Skeletal muscle cell (primary cell): ENCODE results near the gene CEP19.

Experiments used
- DNase-seq: peaks from one replicate; pipeline ENCODE4 v3.0.0-alpha.2; 2010; ENCODE audit warnings: low read depth
- H3K4me3 ChIP-seq: 2 replicates; pipeline ENCODE4 v1.5.1; 2011; ENCODE audit warnings: low read depth, mild to moderate bottlenecking, control low read depth, low read length, moderate library complexity

The CEP19 gene

GRCh38 chr3:196670339-196670738, 41.7 kb downstream of the CEP19 start:
- no peak overlapping the region for H3K4me3 ChIP-seq
- no peak for DNase-seq

- DNase-seq: no peak
- no peak overlapping the region for H3K4me3 ChIP-seq
Observed at GRCh38 chr3:196667056-196667825, 44.8 kb downstream of the CEP19 start.

GRCh38 chr3:196666001-196666867, 45.8 kb downstream of the CEP19 start:
- no peak overlapping the region for H3K4me3 ChIP-seq
- peak; percentile 59 for DNase-seq

GRCh38 chr3:196662711-196663571, 49.1 kb downstream of the CEP19 start:
- no peak for DNase-seq
- H3K4me3 ChIP-seq: no peak overlapping the region

- DNase-seq: no peak
- H3K4me3 ChIP-seq: no peak overlapping the region
Observed at GRCh38 chr3:196662033-196662432, 50.0 kb downstream of the CEP19 start.

GRCh38 chr3:196661400-196661799, 50.6 kb downstream of the CEP19 start:
- no peak overlapping the region for H3K4me3 ChIP-seq
- no peak for DNase-seq

GRCh38 chr3:196660381-196661166, 51.5 kb downstream of the CEP19 start:
- H3K4me3 ChIP-seq: no peak overlapping the region
- DNase-seq: no peak

- no peak overlapping the region for H3K4me3 ChIP-seq
- no peak for DNase-seq
Observed at GRCh38 chr3:196659901-196660351, 52.1 kb downstream of the CEP19 start.
